Measurements from ENCODE around the gene DOCK2. TPM values are rescaled to one million over a fixed set of nuclear protein-coding genes. Genes with fewer than 3 reads are reported as not detected.

DOCK2 gene
- total RNA-seq, 1 experiment from 2014 or later, result 0.42 TPM

- intact Hi-C loops (cut with micrococcal nuclease), result no loop called here
- Mint-ChIP-seq H3K27me3 (ENCODE audit: insufficient read depth, unreplicated experiment) (no peaks in the 10 kb centered on the region), H3K4me1 (ENCODE audit: insufficient read depth, unreplicated experiment) (peaks cover 5% of the 10 kb centered on the region), H3K9me3 (ENCODE audit: unreplicated experiment) (no peaks in the 10 kb centered on the region), H3K4me3 (ENCODE audit: unreplicated experiment) (no peak overlapping the region), H3K36me3 (ENCODE audit: insufficient read depth, unreplicated experiment) (no peaks in the 10 kb centered on the region), H3K27ac (ENCODE audit: low read depth, unreplicated experiment) (no peak overlapping the region)
- no peak for DNase-seq (ENCODE audit: unreplicated experiment)
- TF ChIP-seq CTCF (IDR thresholded peaks at IDR 0.05; ENCODE audit: unreplicated experiment), result no peak
- POLR2A ChIA-PET, result no interaction called here
- CTCF ChIA-PET, result no interaction called here
- no TSS peak for BruUV-seq (replicated peaks)
These were observed 175.7 kb downstream of the DOCK2 start for GRCh38 chr5:169812786-169813185.

GRCh38 chr5:169814045-169814444 is 177.0 kb downstream of the DOCK2 start:
- intact Hi-C loops (cut with micrococcal nuclease), result no loop called here
- BruUV-seq (replicated peaks), result no TSS peak
- Mint-ChIP-seq H3K27ac (ENCODE audit: low read depth, unreplicated experiment) (no peak overlapping the region), H3K27me3 (ENCODE audit: insufficient read depth, unreplicated experiment) (no peaks in the 10 kb centered on the region), H3K4me3 (ENCODE audit: unreplicated experiment) (no peak overlapping the region), H3K9me3 (ENCODE audit: unreplicated experiment) (no peaks in the 10 kb centered on the region), H3K4me1 (ENCODE audit: insufficient read depth, unreplicated experiment) (peaks cover 5% of the 10 kb centered on the region), H3K36me3 (ENCODE audit: insufficient read depth, unreplicated experiment) (no peaks in the 10 kb centered on the region)
- no peak for DNase-seq (ENCODE audit: unreplicated experiment)
- ChIA-PET CTCF (no interaction called here), POLR2A (no interaction called here)
- no peak for TF ChIP-seq CTCF (IDR thresholded peaks at IDR 0.05; ENCODE audit: unreplicated experiment)

GRCh38 chr5:169814522-169814921 is 177.4 kb downstream of the DOCK2 start:
- BruUV-seq (replicated peaks), result no TSS peak
- no peak for DNase-seq (ENCODE audit: unreplicated experiment)
- H3K36me3 Mint-ChIP-seq (ENCODE audit: insufficient read depth, unreplicated experiment), result no peaks in the 10 kb centered on the region
- ChIA-PET POLR2A (no interaction called here), CTCF (interaction anchor here (0.6 kb wide), 1 partner anchor 32 kb away, joined by 3 read pairs; no protein-coding TSS in a partner anchor)
- peaks cover 5% of the 10 kb centered on the region for H3K4me1 Mint-ChIP-seq (ENCODE audit: insufficient read depth, unreplicated experiment)
- TF ChIP-seq CTCF (IDR thresholded peaks at IDR 0.05; ENCODE audit: unreplicated experiment), result no peak
- H3K9me3 Mint-ChIP-seq (ENCODE audit: unreplicated experiment), result no peaks in the 10 kb centered on the region
- H3K27ac Mint-ChIP-seq (ENCODE audit: low read depth, unreplicated experiment), result no peak overlapping the region
- H3K27me3 Mint-ChIP-seq (ENCODE audit: insufficient read depth, unreplicated experiment), result no peaks in the 10 kb centered on the region
- H3K4me3 Mint-ChIP-seq (ENCODE audit: unreplicated experiment), result no peak overlapping the region
- intact Hi-C loops (cut with micrococcal nuclease), result no loop called here

GRCh38 chr5:169817031-169817430 is 180.0 kb downstream of the DOCK2 start:
- no peak overlapping the region for H3K27ac Mint-ChIP-seq (ENCODE audit: low read depth, unreplicated experiment)
- no peaks in the 10 kb centered on the region for H3K9me3 Mint-ChIP-seq (ENCODE audit: unreplicated experiment)
- no TSS peak for BruUV-seq (replicated peaks)
- H3K27me3 Mint-ChIP-seq (ENCODE audit: insufficient read depth, unreplicated experiment), result peaks cover 4% of the 10 kb centered on the region
- ChIA-PET CTCF (no interaction called here), POLR2A (interaction anchor here (0.8 kb wide), 1 partner anchor 22 kb away, joined by 4 read pairs; no protein-coding TSS in a partner anchor)
- TF ChIP-seq CTCF (IDR thresholded peaks at IDR 0.05; ENCODE audit: unreplicated experiment), result no peak
- intact Hi-C loops (cut with micrococcal nuclease), result no loop called here
- H3K36me3 Mint-ChIP-seq (ENCODE audit: insufficient read depth, unreplicated experiment), result no peaks in the 10 kb centered on the region
- no peak overlapping the region for H3K4me3 Mint-ChIP-seq (ENCODE audit: unreplicated experiment)
- DNase-seq (ENCODE audit: unreplicated experiment), result no peak
- peaks cover 5% of the 10 kb centered on the region for H3K4me1 Mint-ChIP-seq (ENCODE audit: insufficient read depth, unreplicated experiment)
